GM21825 (cell line): Measurements from ENCODE around the gene PHYH.
"Not testable (repeated sequence)": the region's sequence is repeated elsewhere in the genome, so short reads cannot be mapped to it uniquely, and the experiment has no call there.

Experiments used
- ATAC-seq: cut with Tn5 transposase; IDR thresholded peaks from one replicate; pipeline ENCODE4 v1.9.1; 2021; ENCODE audit warnings: mild to moderate bottlenecking, moderate library complexity; ENCODE audit not compliant: unreplicated experiment

The PHYH gene

GRCh38 chr10:13299437-13300287 is at the start of gene PHYH:
PHYH (minus strand) TSS chr10:13300064; CDS start chr10:13300042, 22 bp downstream.
- peak; percentile 78 for ATAC-seq

DNA sequence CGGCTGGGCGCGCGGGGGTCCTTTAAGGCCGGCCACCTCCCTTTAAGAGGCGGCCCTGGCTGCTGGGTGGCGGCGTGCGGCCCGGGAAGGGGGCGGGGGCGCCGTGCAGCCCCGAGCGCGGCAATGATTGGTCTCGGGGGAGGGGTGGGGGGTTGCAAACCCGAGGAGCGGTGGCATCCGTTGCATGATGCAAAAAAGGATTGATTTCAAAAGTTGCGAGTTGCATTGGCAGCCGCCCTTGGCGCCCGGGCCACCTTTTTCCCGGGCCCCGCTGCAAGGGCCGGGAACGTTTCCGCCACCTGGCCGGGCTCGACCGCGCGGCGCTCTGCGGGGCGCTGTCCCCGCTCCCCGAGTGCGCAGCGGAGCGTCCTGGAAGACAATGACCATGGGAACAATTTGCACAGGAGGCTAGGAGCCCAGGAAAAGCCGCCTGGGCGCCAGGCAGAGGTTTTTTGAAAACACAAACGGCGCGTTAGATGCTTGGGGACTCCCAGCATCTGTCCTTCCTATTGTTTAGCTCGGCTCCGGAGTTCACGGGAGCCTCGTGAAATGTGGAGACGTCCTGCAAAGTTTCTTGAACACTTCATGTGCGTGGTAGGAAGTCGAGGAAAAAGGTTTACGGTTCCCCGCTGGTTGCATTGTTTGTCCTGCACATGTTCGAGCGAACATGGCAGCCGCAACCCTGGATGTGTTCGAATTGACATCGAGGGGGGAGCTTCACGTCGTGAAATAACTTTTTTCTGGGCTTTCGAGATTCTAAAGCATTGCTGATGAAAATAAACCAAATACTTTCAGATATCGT is 48.6 kb upstream of the PHYH start, which contains the start of gene SEPHS1:
TSS of gene SEPHS1 (minus strand) at position 78 of the 802 bp plus-strand sequence. CDS start 3,343 bp downstream, outside the sequence.
- ATAC-seq, result peak; percentile 46

- ATAC-seq, result peak; percentile 49
Observed at GRCh38 chr10:13347500-13348156, 47.8 kb upstream of the PHYH start.

DNA sequence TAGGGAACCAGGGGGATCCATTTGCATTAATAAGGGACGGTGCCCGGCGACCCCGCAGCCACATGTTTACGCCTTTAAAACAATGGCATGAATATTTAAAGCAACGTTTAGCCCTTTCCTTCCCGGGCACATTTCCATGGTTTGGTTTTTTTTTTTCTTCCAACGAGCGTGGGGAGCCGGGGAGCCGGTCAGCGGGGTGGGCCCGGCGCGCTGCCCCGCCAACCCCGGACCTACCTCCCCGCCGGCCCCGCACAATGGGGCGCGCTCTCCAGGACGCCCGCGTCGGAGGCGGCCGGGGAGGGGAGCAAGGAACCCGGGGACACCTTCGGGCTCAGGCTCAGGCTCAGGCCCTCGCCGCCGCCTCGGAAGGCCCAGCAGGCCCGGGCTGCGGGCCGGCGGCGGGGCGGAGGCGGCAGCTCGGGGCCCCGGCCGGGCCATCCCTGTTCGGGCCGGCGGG is 47.2 kb upstream of the PHYH start:
- ATAC-seq, result peak; percentile 26

DNA sequence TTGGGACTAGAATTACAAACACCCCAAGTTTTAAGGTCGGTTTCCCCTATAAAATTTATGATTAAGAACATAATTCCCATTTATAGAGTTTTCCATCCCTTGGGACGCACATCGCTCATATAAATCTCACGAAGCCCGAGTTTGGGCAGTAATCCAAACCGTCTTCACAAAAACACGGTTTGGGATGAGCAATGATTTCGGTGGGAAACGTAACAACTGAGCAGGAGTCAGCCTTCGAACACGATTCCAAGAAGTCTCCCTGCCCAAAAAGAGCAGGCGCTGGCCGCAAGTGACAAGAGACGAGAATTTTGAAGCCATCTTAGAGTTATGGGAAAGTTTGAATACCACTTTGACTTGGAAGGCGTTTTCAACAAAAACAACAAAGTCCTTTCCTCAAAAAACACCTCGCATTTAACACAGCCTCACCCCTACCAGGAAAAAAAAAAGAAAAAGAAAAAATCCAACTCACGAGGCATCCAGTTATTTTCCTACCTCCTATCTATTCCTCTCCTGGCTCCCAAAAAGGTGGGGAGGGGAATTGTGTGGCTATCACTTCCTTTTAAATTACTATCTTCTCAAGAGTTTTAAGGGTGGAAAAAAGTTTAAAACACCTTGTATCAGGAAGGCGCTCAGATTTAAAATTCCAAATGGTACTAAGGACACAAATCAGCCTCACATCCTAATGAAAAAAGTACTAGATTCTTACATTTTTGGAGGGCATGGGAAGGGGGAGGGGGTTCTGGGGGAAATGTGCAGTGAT is 46.6 kb upstream of the PHYH start:
- ATAC-seq, result no peak

- peak; percentile 82 for ATAC-seq
Observed at GRCh38 chr10:13340626-13341376, 40.9 kb upstream of the PHYH start.

DNA sequence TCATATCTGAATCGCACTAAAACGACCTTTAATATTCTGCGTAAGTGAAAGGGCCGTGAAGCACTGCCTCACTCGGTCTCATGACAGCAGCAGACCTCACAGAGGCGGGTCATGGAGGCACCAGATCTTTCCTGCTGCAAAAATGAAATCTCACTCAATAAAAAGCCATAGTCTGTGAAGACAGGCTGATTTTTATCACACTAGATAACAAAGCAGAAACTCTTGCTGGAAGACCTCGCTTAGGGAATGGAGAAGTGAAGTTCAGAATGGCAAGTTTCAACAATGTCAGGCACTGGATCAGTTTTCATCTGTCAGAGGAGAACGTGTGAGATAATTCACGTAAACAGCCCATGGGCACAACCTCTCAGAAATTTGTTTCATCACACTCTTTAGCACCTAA is 40.2 kb upstream of the PHYH start:
- ATAC-seq, result no peak

GRCh38 chr10:13338390-13339110 is 38.7 kb upstream of the PHYH start:
- ATAC-seq, result no peak

GRCh38 chr10:13337827-13338196 is 37.9 kb upstream of the PHYH start:
- ATAC-seq, result no peak

GRCh38 chr10:13337128-13337826 is 37.4 kb upstream of the PHYH start:
- ATAC-seq, result no peak

DNA sequence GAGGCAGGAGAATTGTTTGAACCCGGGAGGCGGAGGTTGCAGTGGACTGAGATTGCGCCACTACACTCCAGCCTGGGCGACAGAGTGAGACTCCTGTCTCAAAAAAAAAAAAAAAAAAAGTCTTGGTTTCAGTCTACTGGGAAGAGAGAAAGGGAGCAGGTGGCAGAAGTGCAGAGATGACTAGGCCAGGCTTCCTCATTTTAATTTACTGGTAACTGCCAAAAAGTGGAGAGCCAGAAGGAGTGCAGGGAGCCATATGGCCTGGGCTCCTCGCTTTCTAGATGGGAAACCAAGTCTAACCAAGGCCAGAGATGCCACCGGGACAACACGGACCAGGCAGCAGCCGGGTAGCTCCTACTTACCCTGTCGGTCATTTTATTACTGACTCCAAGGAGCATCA is 36.0 kb upstream of the PHYH start:
- ATAC-seq, result no peak

GRCh38 chr10:13334556-13334955 is 34.7 kb upstream of the PHYH start:
- ATAC-seq, result no peak

DNA sequence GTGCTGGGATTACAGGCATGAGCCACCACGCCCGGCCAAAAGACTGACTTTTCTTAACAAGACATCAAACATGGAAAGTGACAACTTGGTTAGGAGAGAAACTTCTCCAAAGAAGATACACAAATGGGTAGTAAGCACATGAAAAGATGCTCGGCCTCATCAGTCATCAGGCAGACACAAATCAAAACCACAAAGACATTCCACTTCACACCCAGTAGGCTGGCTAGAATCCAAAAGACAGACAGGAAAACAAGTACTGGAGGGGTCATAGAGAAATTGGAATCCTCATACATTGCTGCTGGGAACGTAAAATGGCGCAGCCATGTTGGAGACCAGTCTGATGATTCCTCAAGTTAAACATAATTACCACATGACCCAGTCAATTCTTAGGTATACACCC is 31.8 kb upstream of the PHYH start:
- ATAC-seq, result no peak

DNA sequence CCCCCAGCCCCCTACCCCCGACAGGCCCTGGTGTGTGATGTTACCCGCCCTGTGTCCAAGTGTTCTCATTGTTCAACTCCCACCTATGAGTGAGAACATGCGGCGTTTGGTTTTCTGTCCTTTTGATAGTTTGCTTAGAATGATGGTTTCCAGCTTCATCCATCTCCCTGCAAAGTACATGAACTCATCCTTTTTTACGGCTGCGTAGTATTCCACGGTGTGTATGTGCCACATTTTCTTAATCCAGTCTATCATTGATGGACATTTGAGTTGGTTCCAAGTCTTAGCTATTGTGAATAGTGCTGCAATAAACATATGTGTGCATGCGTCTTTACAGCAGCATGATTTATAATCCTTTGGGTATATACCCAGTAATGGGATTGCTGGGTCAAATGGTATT is 31.1 kb upstream of the PHYH start:
- not testable (repeated sequence) for ATAC-seq

- ATAC-seq, result no peak
Observed at GRCh38 chr10:13329565-13329964, 29.7 kb upstream of the PHYH start.

DNA sequence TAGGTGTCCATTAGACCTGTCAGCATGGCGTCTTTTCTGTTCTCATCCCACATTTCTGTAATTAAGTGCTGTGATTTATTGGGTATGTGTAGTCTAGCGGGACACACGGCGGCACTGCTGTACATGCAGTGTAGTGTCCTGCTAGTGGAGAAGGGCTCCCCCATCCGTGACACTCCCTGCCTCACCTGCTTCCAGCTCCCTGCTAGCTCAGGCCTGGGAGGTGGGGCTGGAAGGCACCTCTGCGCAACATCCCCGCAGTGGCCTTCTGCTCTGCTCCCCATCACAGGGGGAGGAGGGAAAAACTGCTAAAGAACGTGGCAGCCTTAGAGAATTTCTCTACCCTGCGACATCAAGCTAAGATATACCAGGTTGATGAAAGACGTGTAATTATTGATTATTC is 28.7 kb upstream of the PHYH start:
- ATAC-seq, result no peak

DNA sequence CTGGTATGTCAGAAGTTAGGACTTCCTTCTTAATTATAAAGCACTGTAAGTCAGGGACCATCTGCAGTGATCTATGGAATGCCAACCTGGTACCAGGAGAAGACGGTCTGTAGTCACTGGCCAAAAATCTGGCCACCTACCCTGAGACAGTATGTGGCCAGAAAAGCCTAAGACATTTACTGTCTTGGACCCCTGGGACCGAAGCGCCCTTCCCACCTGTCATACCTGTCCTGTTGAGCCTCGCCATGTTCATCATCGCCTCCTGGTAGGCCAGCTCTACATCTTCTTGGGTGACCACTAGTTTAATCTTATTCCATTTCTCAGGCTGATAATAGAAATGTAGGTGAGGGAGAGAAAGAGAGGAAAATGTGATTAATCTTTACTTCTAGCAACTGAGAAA is 28.3 kb upstream of the PHYH start:
- no peak for ATAC-seq

DNA sequence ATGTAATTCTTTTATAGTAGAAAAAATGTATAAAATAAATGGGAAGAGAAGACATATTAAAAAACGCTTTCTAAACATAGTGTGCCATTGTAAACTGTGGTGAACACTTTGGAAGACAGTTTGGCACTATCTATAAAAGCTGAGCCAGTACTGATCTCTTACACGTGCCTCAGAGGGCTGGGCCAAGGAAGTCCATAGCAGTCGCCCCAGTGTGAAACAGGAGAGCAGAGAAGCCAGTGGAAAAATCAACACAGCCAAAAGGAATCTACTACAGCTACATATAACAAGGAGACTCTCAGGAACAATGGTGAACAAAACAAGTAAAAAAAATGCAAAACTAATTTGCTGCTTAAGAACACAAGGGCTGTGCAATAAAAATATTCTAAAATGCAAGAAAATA is 27.7 kb upstream of the PHYH start:
- ATAC-seq, result no peak
